Neural cell (in vitro differentiated cells): ENCODE data around the gene CDKN1B.

ENCODE experiments used
- CTCF ChIP-seq: fragments of 450-650 bp; IDR thresholded peaks from 2 replicates; pipeline ENCODE4 v1.5.1; 2014; ENCODE audit warnings: antibody characterized with exemption, mild to moderate bottlenecking, moderate library complexity; ENCODE audit not compliant: poor library complexity, severe bottlenecking
- EP300 ChIP-seq: fragments of 450-650 bp; conservative IDR thresholded peaks from 2 replicates; pipeline ENCODE4 v1.6.1; 2014; ENCODE audit warnings: antibody characterized with exemption, mild to moderate bottlenecking, moderate library complexity; ENCODE audit not compliant: poor library complexity, severe bottlenecking
- EZH2 ChIP-seq: fragments of 200-600, 300-800 bp; shearing (Covaris generic), sonication (generic); IDR thresholded peaks from 2 replicates; pipeline ENCODE4 v1.6.1; 2014; ENCODE audit warnings: antibody characterized with exemption, low read length, borderline replicate concordance, mild to moderate bottlenecking; ENCODE audit not compliant: insufficient read depth, poor library complexity, severe bottlenecking
- MXI1 ChIP-seq: fragments of 450-650 bp; conservative IDR thresholded peaks from 2 replicates; pipeline ENCODE4 v1.6.1; 2014; ENCODE audit warnings: antibody characterized with exemption, mild to moderate bottlenecking; ENCODE audit not compliant: poor library complexity, severe bottlenecking
- POLR2AphosphoS5 ChIP-seq: IDR thresholded peaks from 2 replicates; pipeline ENCODE4 v1.6.1; 2012
- RAD21 ChIP-seq: fragments of 450-650 bp; conservative IDR thresholded peaks from 2 replicates; pipeline ENCODE4 v1.6.1; 2014; ENCODE audit warnings: antibody characterized with exemption, mild to moderate bottlenecking, moderate library complexity
- TAF1 ChIP-seq: IDR thresholded peaks from 2 replicates; pipeline ENCODE4 v1.6.1; 2012; ENCODE audit warnings: low read depth
- TF ChIP-seq, protein P1 (sequence below): IDR thresholded peaks from 2 replicates; pipeline ENCODE4 v1.6.1; 2012; ENCODE audit warnings: borderline replicate concordance

- TF ChIP-seq CTCF, result no peak
- TF ChIP-seq POLR2AphosphoS5, result no peak
- no peak for TF ChIP-seq EP300
- no peak for TF ChIP-seq RAD21
- TF ChIP-seq MXI1, result no peak
- TF ChIP-seq EZH2, result no peak
- no peak for TF ChIP-seq TAF1
- TF ChIP-seq, protein P1, sequence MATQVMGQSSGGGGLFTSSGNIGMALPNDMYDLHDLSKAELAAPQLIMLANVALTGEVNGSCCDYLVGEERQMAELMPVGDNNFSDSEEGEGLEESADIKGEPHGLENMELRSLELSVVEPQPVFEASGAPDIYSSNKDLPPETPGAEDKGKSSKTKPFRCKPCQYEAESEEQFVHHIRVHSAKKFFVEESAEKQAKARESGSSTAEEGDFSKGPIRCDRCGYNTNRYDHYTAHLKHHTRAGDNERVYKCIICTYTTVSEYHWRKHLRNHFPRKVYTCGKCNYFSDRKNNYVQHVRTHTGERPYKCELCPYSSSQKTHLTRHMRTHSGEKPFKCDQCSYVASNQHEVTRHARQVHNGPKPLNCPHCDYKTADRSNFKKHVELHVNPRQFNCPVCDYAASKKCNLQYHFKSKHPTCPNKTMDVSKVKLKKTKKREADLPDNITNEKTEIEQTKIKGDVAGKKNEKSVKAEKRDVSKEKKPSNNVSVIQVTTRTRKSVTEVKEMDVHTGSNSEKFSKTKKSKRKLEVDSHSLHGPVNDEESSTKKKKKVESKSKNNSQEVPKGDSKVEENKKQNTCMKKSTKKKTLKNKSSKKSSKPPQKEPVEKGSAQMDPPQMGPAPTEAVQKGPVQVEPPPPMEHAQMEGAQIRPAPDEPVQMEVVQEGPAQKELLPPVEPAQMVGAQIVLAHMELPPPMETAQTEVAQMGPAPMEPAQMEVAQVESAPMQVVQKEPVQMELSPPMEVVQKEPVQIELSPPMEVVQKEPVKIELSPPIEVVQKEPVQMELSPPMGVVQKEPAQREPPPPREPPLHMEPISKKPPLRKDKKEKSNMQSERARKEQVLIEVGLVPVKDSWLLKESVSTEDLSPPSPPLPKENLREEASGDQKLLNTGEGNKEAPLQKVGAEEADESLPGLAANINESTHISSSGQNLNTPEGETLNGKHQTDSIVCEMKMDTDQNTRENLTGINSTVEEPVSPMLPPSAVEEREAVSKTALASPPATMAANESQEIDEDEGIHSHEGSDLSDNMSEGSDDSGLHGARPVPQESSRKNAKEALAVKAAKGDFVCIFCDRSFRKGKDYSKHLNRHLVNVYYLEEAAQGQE, result no peak
These were observed 1.2 kb downstream of the CDKN1B start for GRCh38 chr12:12718381-12718759.
